Amniotic epithelial cell (primary cell): Measurements from ENCODE around the gene COLEC12.

Experiments used
- DNase-seq: peaks from one replicate; pipeline ENCODE4 v3.0.0-alpha.2; 2010; ENCODE audit warnings: low read depth

COLEC12 gene

GRCh38 chr18:389658-390357, 110.7 kb downstream of the COLEC12 start:
- DNase-seq: peak; percentile 81

DNA sequence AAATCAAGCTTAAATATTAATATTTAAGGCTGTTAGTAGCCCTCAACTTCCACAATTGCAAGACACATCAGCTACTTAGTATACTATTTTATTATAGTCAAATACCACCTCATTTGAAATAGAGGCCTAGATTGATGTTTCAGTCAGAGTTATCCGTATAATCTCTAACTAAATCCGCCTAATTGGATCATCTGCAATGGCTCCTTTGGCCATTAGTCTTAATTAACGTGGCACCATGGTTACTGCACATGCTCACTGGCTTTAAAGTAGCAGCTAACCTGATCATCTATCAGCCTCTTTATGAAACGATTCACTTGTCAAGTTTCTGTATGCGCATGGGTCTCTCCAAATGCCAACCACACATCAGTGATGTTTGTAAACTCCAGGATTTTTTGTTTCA, 112.3 kb downstream of the COLEC12 start:
- no peak for DNase-seq

GRCh38 chr18:386994-387393, 113.5 kb downstream of the COLEC12 start:
- no peak for DNase-seq

DNA sequence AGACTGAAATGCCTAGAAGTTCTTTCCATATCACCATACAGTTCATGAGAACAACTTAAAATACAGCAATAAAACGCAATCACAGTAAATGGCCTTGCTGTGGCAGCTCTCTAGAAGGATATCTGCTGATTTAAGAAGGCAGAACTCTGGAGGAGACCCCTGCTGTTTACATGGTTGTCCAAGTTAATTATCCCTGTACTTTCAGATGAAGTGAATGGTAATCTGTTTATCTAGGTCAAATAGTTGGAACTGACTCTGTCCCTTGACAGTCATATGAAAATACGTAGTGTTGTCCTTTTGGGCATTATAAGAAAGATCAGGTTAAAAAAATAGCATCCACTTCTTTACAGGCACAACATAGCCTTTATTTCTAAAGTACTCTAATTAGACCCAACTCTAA, 115.6 kb downstream of the COLEC12 start:
- no peak for DNase-seq

DNA sequence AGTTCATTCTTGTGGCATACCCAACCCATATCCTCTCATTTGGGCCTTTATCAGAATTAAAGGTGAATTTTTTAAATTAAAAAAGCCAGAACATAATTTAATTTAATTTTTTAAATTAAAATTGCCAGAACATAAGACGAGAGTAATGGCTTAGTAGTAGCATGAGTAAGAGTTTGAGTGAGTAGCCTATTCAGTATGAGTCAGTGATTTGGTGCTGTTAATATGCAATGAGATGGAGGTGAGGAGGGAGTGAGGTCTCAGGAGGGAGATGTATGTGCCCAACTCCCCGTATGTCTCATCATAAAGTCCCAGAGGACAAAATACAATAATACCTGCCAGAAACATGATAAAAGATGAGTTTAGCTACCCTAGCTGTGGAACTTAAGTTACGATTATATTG, 117.4 kb downstream of the COLEC12 start:
- no peak for DNase-seq

- no peak for DNase-seq
Measured at GRCh38 chr18:382423-382984, 118.0 kb downstream of the COLEC12 start.

DNA sequence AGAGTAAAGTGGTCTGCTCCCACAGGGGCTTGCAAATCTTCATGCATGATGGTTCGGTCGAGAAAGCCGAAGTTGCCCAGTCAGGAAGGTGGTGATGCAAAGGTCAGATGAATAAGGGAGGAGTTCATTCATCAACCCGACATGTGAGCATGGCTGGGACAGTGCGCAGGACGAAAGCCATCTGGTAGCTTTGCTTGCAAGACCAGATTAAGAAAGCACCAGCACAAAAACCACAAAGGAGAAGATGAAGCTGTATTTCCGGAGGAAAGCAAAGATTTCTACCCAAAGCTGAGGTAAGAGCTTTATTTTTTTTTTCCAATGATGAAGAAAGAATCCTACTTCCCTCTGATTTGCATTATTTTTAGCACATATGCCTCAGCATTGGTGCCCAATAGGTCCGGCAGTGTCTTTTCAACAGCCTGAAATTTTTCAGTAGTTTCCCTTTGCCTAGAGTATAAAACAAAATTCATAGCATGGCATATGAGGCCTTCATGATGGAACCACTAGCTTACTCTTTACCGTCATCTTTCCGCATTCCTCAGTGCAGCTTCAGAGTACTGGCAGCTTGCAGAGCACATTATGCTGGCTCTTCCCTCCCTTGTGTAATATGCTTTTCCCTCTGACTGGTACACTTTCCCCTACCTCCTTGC, 120.7 kb downstream of the COLEC12 start:
- DNase-seq: peak; percentile 21

DNA sequence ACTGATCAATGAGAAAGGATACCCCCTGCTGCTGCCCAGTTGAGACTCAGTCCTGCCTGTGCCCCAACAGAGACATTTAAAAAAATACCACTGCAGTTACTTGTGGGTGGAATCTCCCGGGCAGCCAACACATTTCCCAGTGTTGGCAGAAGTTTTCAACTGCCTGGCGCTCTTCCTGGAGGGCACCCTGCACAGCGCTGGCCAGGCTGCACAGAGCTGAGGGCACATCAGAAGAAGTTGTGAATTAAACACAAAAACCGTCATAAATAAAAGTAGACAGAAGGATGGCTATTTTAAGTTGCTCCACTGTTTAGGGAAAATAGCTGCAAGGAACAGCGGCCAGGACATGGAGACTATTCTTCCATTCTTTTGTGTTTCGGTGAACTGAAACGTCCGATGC, 122.4 kb downstream of the COLEC12 start:
- DNase-seq: no peak

DNA sequence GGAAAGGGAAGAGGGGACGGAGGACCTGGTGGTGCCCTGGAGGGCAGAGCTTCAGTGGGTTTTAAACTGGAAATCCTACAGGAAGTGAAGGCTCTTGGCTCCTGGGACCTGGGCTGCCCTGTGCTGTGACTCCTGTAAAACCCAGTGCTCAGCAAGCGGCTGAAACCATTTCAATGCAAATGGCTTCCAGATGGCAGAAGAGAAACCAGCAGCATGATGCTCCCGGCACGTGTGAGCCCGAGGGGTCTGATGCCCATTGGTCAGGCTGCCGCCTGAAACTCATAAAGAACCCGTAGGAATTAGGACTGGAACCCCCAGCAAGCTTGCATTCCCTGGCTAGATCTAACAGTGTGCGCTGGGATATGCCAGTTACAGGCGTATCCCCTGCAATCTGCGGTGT, 123.4 kb downstream of the COLEC12 start:
- DNase-seq: no peak

DNA sequence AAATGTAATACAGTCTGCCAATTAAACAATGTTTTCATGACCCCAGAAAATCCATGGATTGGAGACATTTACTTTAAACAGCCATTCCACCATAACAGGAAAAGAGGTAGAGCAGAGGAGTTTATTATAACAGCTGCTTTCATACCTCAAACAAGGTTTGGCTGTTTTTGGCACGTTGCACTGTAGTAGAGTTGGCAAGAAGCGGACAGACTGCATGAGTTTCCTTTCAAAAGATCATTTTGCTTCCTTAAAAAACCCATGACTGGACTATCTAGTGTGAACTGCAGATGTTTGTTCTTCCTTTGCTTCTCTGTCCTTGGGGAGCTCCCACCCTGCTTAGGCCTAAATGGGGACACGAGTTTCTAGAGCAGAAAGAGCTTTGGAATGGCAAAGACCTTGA, 124.2 kb downstream of the COLEC12 start:
- DNase-seq: no peak

DNA sequence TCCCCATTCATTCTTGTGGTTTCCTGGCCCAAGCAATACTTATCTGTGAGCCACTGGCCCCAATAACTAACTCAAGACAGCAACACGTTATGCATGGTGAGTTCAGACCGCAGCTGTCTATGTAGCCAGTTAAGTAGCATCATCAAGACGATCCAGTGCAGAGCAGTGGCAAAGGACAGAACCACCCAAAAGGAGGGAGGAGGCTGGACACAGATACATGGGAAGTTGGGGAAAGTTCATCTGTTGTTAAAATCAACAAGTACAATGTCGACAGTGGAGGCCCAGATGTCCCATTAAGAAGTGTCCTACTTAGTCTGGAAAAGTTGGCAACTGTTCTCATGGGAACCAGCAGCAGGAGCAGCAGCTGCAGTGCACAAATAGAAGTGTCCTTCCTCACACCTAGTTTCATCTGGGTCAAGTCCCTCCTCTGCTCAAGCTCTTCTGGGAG, 125.8 kb downstream of the COLEC12 start:
- no peak for DNase-seq

GRCh38 chr18:373780-374179, 126.7 kb downstream of the COLEC12 start:
- no peak for DNase-seq

- DNase-seq: no peak
Measured at GRCh38 chr18:371609-371982, 128.9 kb downstream of the COLEC12 start.

- no peak for DNase-seq
Measured at GRCh38 chr18:370751-371608, 129.5 kb downstream of the COLEC12 start.

- DNase-seq: no peak
Measured at GRCh38 chr18:369224-370015, 131.1 kb downstream of the COLEC12 start.

DNA sequence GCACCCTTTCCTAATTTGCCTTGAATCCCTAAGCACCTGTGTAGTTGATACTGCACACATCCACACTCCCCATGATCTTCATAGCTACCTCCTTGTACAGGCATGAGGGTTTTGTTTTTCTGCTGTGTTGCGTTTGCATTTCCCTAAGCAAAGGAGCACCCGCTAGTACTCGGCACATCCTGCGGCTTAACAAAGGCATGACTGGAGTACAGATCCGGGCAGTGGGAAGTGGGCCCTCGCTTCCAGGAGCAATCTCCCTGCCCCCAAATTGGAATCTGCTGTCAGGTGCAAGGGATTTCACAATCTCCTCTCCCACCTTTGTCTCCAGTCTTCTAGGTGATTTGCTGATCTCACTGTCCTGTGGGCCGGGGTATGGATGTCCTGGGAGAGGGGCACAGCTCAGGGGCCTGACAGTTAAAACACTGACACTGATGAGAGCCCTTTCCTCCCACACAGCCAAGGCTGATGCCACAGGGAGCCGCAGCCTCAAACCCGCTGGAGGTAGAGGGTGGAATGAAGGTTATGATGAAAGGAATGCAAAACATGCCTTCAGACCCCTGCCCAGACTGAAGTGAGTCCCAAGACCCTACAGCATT, 133.9 kb downstream of the COLEC12 start:
- DNase-seq: no peak

DNA sequence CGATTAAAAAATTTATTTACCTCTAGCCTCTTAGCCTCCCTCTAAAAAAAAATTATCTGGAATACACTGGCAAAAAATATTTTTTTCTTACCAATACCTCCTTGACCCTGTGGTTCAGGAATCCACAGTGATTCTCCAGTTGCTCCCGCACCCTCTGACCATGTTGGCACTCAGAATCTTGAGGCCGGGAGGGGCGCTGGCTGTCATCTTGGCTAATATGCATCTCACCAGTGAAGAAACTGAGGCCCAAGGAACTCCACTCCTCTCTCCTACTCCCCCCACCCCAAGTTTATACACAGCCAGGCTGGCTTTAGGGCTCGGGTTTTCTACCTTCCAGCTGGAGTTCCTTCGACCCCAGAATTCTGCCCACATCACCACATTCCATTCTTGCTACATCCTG, 134.8 kb downstream of the COLEC12 start:
- DNase-seq: no peak

GRCh38 chr18:364256-364826, 136.2 kb downstream of the COLEC12 start:
- no peak for DNase-seq

- peak; percentile 30 for DNase-seq
Measured at GRCh38 chr18:363301-364085, 137.0 kb downstream of the COLEC12 start.
